ENCODE measurements around the gene SSB.

DNA sequence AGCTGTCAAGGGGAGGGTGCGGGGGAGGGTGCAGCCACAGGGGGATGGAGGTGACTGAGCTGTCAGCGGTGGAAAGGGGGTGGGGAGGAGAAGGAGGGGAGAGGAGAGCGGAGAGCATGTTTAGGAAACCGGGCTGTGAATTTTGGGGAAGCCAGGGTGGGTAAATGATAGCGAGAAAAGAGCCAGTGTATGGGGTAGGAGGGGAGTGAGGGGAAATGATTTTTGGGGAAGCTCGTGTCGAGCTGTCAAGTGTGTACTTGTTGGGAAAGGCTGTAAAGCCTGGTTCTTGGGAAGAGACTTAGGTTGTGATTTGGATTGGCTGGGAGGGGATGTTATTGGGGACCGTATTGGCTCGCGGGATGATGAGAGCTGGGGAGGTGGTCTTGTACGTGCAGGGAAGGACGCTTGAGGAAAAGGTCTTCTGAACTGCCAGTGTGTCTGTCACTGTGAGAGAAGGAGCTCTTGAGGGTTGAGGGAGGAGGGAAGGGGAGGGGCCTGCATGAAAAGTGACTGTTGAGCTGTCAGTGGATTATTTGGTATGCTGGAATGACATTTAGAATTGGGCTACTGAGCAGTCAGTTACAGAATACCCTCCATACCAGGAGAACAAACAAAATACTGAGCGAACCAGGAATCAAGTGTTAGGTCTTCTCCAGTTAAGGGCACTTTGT, 29.6 kb downstream of the SSB start:
- no peak for TF ChIP-seq POLR2AphosphoS5 (IDR thresholded peaks at IDR 0.05; ENCODE audit: low read depth)
- TF ChIP-seq, protein P1, sequence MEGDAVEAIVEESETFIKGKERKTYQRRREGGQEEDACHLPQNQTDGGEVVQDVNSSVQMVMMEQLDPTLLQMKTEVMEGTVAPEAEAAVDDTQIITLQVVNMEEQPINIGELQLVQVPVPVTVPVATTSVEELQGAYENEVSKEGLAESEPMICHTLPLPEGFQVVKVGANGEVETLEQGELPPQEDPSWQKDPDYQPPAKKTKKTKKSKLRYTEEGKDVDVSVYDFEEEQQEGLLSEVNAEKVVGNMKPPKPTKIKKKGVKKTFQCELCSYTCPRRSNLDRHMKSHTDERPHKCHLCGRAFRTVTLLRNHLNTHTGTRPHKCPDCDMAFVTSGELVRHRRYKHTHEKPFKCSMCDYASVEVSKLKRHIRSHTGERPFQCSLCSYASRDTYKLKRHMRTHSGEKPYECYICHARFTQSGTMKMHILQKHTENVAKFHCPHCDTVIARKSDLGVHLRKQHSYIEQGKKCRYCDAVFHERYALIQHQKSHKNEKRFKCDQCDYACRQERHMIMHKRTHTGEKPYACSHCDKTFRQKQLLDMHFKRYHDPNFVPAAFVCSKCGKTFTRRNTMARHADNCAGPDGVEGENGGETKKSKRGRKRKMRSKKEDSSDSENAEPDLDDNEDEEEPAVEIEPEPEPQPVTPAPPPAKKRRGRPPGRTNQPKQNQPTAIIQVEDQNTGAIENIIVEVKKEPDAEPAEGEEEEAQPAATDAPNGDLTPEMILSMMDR (IDR thresholded peaks at IDR 0.05; ENCODE audit: insufficient read depth, low read length) = no peak
- TF ChIP-seq GABPA (IDR thresholded peaks at IDR 0.05; ENCODE audit: low read depth) = no peak

All from HL-60 (cell line).